SKM-1 (cell line): ENCODE measurements around the gene SUPT20H.

Experiments used
- DNase-seq: peaks from one replicate; lab custom pipeline; 2025; ENCODE audit not compliant: unreplicated experiment; lab: John Stamatoyannopoulos, UW

The SUPT20H gene

DNA sequence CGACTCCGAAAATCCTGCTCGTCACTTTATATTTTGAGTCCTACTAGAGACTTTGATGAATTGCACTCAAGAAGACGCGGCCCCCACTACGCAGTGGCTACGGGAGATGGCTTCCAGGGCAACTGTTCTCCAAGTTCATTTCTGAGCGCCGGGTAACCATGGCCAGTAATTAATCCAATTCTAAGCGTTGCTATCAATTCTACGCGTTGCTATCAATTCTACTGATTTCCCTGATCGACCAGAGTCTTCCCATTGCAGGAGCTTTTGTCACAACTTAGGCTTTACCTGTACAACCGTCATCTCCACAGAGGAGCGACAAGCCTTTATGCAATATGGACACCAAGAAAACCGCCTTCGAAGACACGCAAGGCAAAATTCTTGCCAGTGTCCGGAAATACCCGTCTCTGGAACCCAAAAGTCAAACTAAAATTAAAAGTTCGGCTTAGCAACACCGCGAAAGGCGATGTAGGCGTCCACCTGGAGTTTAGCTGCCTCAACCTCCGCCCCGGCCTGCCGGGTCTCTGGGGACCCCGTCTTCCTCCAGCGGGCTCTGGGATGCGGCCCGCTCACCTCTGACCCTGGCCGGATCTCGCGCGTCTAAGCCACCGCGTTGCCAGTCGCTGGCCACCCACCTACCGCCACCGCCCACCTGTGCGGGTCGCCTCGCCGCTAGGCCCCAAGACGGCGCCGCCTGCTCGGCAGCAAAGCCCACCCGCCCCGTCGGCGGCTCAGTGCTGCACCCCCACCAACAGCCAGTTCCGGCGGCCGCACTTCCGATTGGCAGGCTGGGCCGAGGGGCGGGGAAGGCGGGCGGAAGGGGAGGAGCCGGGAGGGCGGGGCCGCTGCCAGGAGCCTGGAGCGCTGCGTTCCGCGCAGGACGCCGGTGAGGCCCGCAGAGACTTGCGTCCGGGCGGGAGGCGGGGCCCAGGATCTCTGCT lies at the start of gene SUPT20H:
TSS of gene SUPT20H (minus strand) at position 779 of the 938 bp plus-strand sequence. CDS start 8,198 bp downstream, outside the sequence.
- peak; percentile 87 for DNase-seq

DNA sequence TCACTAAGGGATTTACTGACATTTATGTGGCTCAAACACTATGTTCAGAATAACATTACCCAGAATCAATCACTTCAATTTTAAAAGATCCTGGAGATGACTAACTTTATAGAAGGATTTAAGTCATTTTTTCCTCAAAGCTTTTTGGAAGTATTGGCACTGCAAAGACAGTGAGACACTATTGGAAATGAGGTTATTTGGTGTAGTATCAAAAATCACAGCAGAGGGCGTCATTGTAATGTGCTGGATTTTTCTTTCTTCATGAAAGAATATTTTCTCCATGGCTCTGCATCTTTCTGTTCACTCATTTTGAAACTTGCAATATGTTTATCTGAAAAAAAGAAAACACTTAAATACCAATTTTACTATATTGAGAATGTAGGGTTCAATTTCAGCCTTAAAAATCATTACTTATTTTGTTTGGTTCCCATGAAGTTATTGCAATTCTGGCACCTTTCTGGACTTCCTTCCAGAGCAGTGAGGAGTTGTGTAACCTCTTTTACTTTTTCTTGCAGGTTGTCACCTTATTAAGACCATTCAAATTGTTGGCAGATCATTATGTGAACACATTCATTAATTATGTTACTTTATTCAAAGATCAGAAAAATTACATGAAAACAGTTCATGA lies 49.7 kb upstream of the SUPT20H start:
- DNase-seq = no peak

GRCh38 chr13:37107868-37108267 lies 48.4 kb upstream of the SUPT20H start:
- DNase-seq = no peak

DNA sequence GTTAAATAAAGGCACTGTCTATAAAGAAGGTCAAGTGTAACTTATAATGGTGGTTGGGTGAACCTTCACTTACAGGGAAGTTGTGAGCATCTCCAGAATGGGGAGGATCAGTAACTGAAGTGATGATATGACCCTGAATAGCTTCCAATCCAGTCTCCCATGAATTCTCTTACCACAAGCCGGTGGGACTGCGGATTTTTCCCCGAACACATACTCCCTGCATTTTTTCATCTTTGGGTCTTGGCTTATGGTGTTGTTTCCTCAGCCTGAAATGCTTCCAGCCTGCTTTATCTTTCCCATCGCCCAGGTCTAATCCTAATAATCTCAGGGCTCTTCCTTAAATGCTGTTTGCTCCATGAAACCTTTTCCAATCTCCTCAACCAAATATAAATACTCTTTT lies 48.0 kb upstream of the SUPT20H start:
- no peak for DNase-seq

DNA sequence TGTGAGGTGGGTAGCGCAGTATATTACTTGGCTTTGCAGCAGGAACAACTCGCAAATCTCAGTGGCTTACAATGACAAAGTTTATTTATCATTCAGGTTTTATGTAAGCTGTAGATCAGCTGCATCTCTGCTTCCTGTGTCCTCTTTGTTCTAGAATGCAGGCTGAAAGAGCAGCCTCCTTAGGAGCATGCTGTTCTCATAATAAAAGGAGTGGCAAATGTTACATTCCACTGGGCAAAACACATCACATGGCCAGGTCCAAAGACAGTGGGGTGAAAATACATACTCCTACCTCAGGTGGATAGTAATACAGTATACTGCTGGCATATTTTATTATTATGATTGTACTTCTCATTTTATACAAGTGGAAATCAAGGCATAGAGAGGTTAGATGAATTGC lies 47.2 kb upstream of the SUPT20H start:
- DNase-seq = no peak

DNA sequence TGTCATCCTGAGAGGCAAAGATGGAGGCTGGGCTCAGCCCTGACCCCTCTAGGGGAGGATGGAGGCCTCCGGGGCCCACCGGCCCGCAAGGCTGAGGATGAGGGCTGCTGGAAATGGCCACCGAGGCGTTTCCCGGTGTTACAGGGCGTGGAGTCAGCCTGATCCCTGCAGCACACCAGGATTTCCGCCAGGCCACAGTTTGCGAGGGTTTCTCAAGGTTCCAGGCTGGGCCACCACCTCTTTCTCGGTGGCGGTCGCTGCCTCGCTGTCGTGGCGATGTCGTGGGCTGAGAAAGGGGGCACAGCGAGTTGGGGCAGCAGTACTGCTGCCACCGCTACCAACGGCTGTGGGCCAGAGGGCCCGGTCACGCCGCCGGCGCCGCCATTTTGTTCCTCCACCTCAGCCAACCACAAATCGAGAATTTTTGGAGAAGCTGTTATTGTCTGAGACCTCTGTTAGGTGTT lies 45.8 kb upstream of the SUPT20H start, which contains the start of gene CSNK1A1L:
TSS of gene CSNK1A1L (minus strand) at position 414 of the 464 bp plus-strand sequence. CDS start at position 6, 408 bp downstream.
- DNase-seq = no peak

DNA sequence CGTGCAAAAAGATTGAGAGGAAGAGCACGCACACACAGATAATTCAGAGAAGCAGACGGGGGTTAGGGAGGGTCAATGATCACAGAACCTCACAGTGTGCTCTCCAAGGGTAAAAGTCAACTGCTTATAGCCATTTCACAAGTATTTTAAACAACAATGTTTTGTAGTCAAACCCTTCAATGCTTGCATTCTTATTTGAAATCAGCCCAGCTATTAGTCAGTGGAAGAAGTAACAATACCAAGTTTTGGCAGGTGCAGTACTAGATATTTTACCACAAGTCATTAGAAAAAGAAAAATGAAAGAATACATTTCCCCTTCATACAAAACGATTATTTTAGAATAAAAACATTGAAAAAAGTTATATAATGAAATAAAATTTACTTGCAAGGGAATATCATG lies 43.4 kb upstream of the SUPT20H start:
- DNase-seq = no peak

DNA sequence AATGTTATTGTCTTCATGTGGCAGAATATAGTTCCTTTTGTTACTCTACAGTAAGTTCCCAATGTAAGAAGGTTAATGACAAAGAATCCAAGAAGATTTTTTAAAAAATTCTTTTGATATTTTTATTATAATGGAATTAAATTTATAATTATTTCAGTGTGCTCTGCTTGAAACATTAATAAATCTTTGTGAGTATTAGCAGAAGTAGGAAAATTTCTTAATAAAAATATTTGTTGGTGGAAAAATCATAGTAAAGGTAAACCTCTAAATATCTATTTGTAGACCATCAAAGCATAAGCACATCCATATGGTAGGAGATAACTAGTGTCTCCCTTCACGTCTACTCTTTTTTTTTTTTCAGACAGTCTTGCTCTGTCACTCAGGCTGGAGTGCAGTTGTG lies 41.7 kb upstream of the SUPT20H start:
- DNase-seq = no peak

GRCh38 chr13:37100731-37101130 lies 41.2 kb upstream of the SUPT20H start:
- DNase-seq = no peak

- DNase-seq = no peak
Measured at GRCh38 chr13:37097076-37097475, 37.6 kb upstream of the SUPT20H start.

DNA sequence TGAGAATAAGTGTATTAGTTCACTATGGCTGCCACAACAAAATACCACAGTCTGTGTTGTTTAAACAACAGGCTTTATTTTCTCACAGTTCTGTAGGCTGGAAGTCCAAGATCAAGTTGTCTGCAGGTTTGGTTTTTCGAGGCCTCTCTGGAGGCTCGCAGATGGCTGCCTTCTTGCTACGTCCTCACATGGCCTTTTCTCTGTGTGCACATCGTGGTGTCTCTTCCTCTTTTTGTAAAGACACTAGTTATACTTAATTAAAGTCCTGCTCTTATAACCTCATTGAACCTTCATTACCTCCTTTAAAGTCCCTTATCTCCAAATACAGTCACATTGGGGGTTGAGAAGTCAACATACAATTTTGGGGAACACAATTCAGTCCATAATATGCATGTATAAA lies 35.4 kb upstream of the SUPT20H start:
- no peak for DNase-seq

- DNase-seq = no peak
Measured at GRCh38 chr13:37094099-37094498, 34.6 kb upstream of the SUPT20H start.

- DNase-seq = peak; percentile 31
Measured at GRCh38 chr13:37091835-37092234, 32.3 kb upstream of the SUPT20H start.

DNA sequence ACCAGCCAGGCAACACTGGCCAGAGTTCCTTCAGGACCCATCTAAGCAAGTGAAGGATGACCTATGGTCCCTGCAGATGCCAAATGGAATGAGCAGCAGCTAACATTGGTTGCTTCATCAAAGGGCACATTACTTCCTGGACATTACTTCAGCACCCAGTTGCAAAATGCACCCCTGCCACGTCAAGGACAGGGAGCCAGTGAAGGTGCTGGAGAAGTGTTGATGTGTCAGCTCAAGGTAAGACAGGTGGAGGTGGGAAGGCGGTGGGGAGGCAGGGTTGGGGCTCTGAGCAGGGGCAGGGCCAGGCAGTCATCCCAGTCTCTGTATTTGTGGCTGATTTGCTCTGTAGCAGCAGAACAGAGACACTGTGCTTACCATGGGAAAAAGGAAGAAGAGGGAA lies 31.4 kb upstream of the SUPT20H start:
- peak; percentile 38 for DNase-seq

GRCh38 chr13:37089495-37089894 lies 30.0 kb upstream of the SUPT20H start:
- no peak for DNase-seq

- peak; percentile 86 for DNase-seq
Measured at GRCh38 chr13:37087486-37087885, 28.0 kb upstream of the SUPT20H start.

GRCh38 chr13:37085606-37086005 lies 26.1 kb upstream of the SUPT20H start:
- no peak for DNase-seq

GRCh38 chr13:37076818-37077217 lies 17.3 kb upstream of the SUPT20H start:
- DNase-seq = no peak

DNA sequence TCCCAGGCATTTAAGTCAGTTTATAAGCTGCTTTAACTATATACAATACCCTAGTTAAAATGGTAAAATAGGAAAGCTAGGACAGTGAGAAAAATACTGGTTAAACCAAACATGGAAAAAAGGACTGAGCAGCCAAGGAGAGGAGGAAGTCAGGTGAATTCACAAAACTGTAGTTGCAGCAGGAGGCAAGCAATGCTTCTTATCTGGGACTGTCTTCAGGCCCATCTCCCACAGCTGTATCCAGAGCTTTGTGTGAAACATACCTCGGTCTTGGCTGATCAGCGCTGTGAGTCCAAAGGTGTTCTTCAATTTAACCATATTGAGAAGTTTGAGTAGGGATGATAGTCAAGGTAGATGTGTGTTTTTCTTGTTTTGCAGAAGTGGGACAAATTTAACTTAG lies 15.7 kb upstream of the SUPT20H start:
- no peak for DNase-seq

- peak; percentile 19 for DNase-seq
Measured at GRCh38 chr13:37074703-37075102, 15.2 kb upstream of the SUPT20H start.

GRCh38 chr13:37072024-37072423 lies 12.5 kb upstream of the SUPT20H start:
- no peak for DNase-seq

- DNase-seq = no peak
Measured at GRCh38 chr13:37070956-37071355, 11.5 kb upstream of the SUPT20H start.
